ENCODE results near the gene RFC2.

- TF ChIP-seq, protein P1, sequence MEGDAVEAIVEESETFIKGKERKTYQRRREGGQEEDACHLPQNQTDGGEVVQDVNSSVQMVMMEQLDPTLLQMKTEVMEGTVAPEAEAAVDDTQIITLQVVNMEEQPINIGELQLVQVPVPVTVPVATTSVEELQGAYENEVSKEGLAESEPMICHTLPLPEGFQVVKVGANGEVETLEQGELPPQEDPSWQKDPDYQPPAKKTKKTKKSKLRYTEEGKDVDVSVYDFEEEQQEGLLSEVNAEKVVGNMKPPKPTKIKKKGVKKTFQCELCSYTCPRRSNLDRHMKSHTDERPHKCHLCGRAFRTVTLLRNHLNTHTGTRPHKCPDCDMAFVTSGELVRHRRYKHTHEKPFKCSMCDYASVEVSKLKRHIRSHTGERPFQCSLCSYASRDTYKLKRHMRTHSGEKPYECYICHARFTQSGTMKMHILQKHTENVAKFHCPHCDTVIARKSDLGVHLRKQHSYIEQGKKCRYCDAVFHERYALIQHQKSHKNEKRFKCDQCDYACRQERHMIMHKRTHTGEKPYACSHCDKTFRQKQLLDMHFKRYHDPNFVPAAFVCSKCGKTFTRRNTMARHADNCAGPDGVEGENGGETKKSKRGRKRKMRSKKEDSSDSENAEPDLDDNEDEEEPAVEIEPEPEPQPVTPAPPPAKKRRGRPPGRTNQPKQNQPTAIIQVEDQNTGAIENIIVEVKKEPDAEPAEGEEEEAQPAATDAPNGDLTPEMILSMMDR (IDR thresholded peaks at IDR 0.05): no peak
- TF ChIP-seq POLR2A (IDR thresholded peaks at IDR 0.05; ENCODE audit: low read length) (no peak), RCOR1 (IDR thresholded peaks at IDR 0.05; ENCODE audit: low read depth, low read length) (no peak), KDM5A (IDR thresholded peaks at IDR 0.05) (no peak), HOXA7 (CRISPR knock-in tag; IDR thresholded peaks at IDR 0.05) (no peak), RFX5 (IDR thresholded peaks at IDR 0.05) (no peak), CEBPB (IDR thresholded peaks at IDR 0.05) (no peak), EHF (CRISPR knock-in tag; IDR thresholded peaks at IDR 0.05) (no peak)
- TF ChIP-seq, protein P2, sequence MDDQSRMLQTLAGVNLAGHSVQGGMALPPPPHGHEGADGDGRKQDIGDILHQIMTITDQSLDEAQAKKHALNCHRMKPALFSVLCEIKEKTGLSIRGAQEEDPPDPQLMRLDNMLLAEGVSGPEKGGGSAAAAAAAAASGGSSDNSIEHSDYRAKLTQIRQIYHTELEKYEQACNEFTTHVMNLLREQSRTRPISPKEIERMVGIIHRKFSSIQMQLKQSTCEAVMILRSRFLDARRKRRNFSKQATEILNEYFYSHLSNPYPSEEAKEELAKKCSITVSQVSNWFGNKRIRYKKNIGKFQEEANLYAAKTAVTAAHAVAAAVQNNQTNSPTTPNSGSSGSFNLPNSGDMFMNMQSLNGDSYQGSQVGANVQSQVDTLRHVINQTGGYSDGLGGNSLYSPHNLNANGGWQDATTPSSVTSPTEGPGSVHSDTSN (IDR thresholded peaks at IDR 0.05): no peak
- TF ChIP-seq, protein P3, sequence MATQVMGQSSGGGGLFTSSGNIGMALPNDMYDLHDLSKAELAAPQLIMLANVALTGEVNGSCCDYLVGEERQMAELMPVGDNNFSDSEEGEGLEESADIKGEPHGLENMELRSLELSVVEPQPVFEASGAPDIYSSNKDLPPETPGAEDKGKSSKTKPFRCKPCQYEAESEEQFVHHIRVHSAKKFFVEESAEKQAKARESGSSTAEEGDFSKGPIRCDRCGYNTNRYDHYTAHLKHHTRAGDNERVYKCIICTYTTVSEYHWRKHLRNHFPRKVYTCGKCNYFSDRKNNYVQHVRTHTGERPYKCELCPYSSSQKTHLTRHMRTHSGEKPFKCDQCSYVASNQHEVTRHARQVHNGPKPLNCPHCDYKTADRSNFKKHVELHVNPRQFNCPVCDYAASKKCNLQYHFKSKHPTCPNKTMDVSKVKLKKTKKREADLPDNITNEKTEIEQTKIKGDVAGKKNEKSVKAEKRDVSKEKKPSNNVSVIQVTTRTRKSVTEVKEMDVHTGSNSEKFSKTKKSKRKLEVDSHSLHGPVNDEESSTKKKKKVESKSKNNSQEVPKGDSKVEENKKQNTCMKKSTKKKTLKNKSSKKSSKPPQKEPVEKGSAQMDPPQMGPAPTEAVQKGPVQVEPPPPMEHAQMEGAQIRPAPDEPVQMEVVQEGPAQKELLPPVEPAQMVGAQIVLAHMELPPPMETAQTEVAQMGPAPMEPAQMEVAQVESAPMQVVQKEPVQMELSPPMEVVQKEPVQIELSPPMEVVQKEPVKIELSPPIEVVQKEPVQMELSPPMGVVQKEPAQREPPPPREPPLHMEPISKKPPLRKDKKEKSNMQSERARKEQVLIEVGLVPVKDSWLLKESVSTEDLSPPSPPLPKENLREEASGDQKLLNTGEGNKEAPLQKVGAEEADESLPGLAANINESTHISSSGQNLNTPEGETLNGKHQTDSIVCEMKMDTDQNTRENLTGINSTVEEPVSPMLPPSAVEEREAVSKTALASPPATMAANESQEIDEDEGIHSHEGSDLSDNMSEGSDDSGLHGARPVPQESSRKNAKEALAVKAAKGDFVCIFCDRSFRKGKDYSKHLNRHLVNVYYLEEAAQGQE (IDR thresholded peaks at IDR 0.05): no peak
Observed at GRCh38 chr7:74190259-74190658, 63.9 kb downstream of the RFC2 start.
